ENCODE measurements around the gene PTCH2.

PTCH2 gene

GRCh38 chr1:44785501-44786137, 57.4 kb downstream of the PTCH2 start:
- peak; percentile 60 for FAIRE-seq

DNA sequence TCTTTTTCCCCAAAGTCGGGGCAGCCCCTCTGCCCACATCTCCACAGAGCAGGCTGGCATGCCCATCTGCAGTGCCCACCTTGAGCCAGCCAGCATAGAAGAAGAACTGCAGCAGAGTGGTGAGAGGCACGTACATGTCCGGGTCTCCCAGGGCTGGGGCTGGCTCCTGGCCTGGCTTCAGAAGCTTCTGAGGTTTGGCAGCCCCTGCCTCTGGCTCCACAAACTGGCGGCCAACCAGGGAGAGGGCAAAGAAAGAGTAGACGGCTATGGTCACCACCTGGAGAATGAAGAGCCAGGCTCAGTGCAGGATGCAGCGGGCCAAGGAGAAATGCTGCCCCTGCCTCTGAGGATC, 58.0 kb downstream of the PTCH2 start:
- TF ChIP-seq SPI1 (IDR thresholded peaks at IDR 0.05; ENCODE audit: low read depth, low read length), result no peak
- no peak for TF ChIP-seq POU2F2 (IDR thresholded peaks at IDR 0.05; ENCODE audit: low read depth, low read length)
- no peak for TF ChIP-seq POLR2AphosphoS5 (IDR thresholded peaks at IDR 0.05; ENCODE audit: low read depth, low read length)
- TF ChIP-seq PAX5 (IDR thresholded peaks at IDR 0.05; ENCODE audit: insufficient read depth, low read length, severe bottlenecking), result no peak
- TF ChIP-seq TAF1 (IDR thresholded peaks at IDR 0.05; ENCODE audit: low read depth, low read length), result no peak
- TF ChIP-seq POLR2A (IDR thresholded peaks at IDR 0.05; ENCODE audit: low read depth, low read length), result no peak
- DNase-seq (ENCODE audit: insufficient read length, low spot score) (no peak), FAIRE-seq (no peak)

More at GRCh38 chr1:44785501-44786137, 57.4 kb downstream of the PTCH2 start:
- no peak for DNase-seq (ENCODE audit: insufficient read length, low spot score)
- TF ChIP-seq POU2F2 (IDR thresholded peaks at IDR 0.05; ENCODE audit: low read depth, low read length) (no peak), SPI1 (IDR thresholded peaks at IDR 0.05; ENCODE audit: low read depth, low read length) (0 out of 2 replicates have a peak, but pooled peaks have one; percentile 3)

- DNase-seq (ENCODE audit: insufficient read length, low spot score) (no peak), FAIRE-seq (peak; percentile 80)
- no peak; the same call in 1 of the 2 replicates for TF ChIP-seq POLR2AphosphoS5 (IDR thresholded peaks at IDR 0.05; ENCODE audit: low read depth, low read length)
- TF ChIP-seq TAF1 (IDR thresholded peaks at IDR 0.05; ENCODE audit: low read depth, low read length), result 0 out of 2 replicates have a peak, but pooled peaks have one; percentile 21
These were observed 58.7 kb downstream of the PTCH2 start for GRCh38 chr1:44784094-44785028.

DNA sequence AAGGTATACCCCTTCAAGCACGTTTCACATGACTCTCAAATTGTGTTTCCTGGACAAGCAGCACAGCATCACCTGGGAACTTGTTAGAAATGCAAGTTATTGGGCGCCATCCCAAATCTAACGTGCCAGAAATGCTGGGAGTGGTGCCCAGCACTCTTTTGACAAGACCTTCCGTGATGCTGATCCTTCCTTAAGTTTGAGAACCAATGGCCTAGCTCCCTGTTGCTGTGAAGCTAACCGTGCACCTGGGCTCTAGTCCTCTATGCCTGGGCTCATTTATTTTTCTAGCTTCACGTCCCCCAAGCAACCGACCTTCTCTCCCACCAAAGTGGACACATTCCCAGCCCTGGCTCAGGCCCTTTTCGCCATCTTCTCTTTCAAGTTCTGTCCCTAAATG, 59.4 kb downstream of the PTCH2 start:
- FAIRE-seq (no peak), DNase-seq (ENCODE audit: insufficient read length, low spot score) (no peak)
- 0 out of 2 replicates have a peak, but pooled peaks have one; percentile 16 for TF ChIP-seq POLR2AphosphoS5 (IDR thresholded peaks at IDR 0.05; ENCODE audit: low read depth, low read length)
- TF ChIP-seq TAF1 (IDR thresholded peaks at IDR 0.05; ENCODE audit: low read depth, low read length), result no peak
- no peak for TF ChIP-seq POLR2A (IDR thresholded peaks at IDR 0.05; ENCODE audit: low read depth, low read length)
- no peak for TF ChIP-seq PAX5 (IDR thresholded peaks at IDR 0.05; ENCODE audit: insufficient read depth, low read length, severe bottlenecking)

DNA sequence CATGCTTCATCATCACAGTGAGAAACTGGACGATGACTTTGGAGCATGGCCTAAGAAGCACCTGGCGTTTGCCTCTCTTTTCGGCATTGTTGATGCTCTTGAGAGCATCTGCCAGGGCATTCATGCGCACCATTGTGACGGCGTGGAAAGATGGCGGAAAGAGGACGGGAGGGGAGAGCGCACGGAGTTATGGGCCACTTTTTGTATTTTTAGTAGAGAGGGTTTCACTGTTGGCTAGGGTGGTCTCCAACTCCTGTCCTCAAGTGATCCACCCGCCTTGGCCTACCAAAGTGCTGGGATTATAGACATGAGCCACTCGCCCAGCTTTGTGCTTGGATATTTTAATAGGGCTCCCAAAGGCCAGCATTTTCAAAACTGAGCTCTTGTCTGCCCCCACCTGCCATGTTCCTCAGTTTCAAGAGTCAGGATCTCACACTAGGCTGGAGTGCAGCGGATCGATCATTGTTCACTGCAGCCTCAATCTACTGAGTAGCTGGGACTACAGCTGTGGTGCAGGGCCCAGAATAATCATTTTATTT, 62.4 kb downstream of the PTCH2 start:
- DNase-seq (ENCODE audit: insufficient read length, low spot score), result no peak
- no peak for FAIRE-seq
- TF ChIP-seq POLR2AphosphoS5 (IDR thresholded peaks at IDR 0.05; ENCODE audit: low read depth, low read length), result peak; percentile 28; the same call in 1 of the 2 replicates
- TF ChIP-seq PAX5 (IDR thresholded peaks at IDR 0.05; ENCODE audit: insufficient read depth, low read length, severe bottlenecking), result no peak
- TF ChIP-seq POU2F2 (IDR thresholded peaks at IDR 0.05; ENCODE audit: low read depth, low read length), result no peak; the same call in 1 of the 2 replicates
- TF ChIP-seq POLR2A (IDR thresholded peaks at IDR 0.05; ENCODE audit: low read depth, low read length), result peak; percentile 65

DNA sequence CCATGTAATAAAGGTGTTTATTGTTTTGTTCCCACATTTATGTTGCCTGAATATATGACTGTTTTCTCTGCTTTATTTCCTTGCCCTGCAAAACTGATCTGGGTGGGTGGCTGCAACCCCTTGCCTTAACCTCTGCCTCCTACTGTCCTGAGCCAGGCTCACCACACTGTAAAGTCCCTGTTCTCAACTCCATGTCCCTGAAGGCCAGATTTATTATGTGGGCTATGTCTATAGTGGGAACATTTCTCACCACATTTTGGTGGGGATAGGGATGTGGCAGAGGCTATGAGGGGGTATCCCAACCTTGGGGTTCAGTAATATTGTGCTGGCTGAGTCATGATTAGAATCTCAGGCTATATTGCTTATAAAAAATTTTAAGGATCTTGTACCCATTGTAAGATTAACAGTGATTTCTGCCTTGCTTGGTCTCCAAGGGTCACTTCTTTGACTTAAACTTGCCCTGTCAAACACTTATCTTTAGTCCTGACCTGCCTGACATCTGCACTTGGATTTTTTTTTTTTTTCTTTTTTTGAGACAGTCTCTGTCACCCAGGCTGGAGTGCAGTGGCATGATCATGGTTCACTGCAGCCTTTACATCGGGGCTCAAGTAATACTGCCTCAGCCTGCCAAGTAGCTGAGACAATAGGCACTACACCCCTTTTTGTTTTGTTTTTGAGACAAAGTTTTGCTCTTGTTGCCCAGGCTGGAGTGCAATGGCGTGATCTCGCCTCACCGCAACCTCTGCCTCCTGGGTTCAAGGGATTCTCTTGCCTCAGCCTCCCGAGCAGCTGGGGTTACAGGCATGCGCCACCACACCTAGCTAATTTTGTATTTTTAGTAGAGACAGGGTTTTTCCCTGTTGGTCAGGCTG, 64.1 kb downstream of the PTCH2 start:
- FAIRE-seq (no peak), DNase-seq (ENCODE audit: insufficient read length, low spot score) (no peak)
- no peak for TF ChIP-seq POU2F2 (IDR thresholded peaks at IDR 0.05; ENCODE audit: low read depth, low read length)
- peak; percentile 48; the same call in 1 of the 2 replicates for TF ChIP-seq POLR2AphosphoS5 (IDR thresholded peaks at IDR 0.05; ENCODE audit: low read depth, low read length)

GRCh38 chr1:44777969-44778635, 65.0 kb downstream of the PTCH2 start:
- DNase-seq (ENCODE audit: insufficient read length, low spot score), result no peak
- FAIRE-seq, result no peak
- 0 out of 2 replicates have a peak, but pooled peaks have one; percentile 36 for TF ChIP-seq POLR2A (IDR thresholded peaks at IDR 0.05; ENCODE audit: low read depth, low read length)
- no peak for TF ChIP-seq TAF1 (IDR thresholded peaks at IDR 0.05; ENCODE audit: low read depth, low read length)
- no peak for TF ChIP-seq POU2F2 (IDR thresholded peaks at IDR 0.05; ENCODE audit: low read depth, low read length)
- 0 out of 2 replicates have a peak, but pooled peaks have one; percentile 15 for TF ChIP-seq POLR2AphosphoS5 (IDR thresholded peaks at IDR 0.05; ENCODE audit: low read depth, low read length)
- no peak for TF ChIP-seq PAX5 (IDR thresholded peaks at IDR 0.05; ENCODE audit: insufficient read depth, low read length, severe bottlenecking)

DNA sequence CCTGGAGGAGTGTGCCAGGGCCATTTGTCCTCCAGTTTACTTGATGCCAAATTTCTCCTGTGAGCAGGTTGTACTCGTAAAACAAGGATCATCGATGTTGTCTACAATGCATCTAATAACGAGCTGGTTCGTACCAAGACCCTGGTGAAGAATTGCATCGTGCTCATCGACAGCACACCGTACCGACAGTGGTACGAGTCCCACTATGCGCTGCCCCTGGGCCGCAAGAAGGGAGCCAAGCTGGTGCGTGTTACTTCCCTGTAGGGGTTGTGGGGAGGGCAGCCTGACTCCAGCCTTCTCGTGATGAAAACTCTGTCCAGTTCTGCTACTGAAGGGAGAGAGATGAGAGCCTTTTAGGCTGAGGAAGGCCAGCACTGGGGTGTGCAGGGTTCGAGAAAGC, 65.5 kb downstream of the PTCH2 start:
- TF ChIP-seq TAF1 (IDR thresholded peaks at IDR 0.05; ENCODE audit: low read depth, low read length) (no peak), POLR2A (IDR thresholded peaks at IDR 0.05; ENCODE audit: low read depth, low read length) (no peak; the same call in 1 of the 2 replicates), POU2F2 (IDR thresholded peaks at IDR 0.05; ENCODE audit: low read depth, low read length) (no peak), POLR2AphosphoS5 (IDR thresholded peaks at IDR 0.05; ENCODE audit: low read depth, low read length) (no peak), PAX5 (IDR thresholded peaks at IDR 0.05; ENCODE audit: insufficient read depth, low read length, severe bottlenecking) (no peak), SPI1 (IDR thresholded peaks at IDR 0.05; ENCODE audit: low read depth, low read length) (no peak)
- FAIRE-seq (no peak), DNase-seq (ENCODE audit: insufficient read length, low spot score) (no peak)

- TF ChIP-seq POLR2A (IDR thresholded peaks at IDR 0.05; ENCODE audit: low read depth, low read length) (0 out of 2 replicates have a peak, but pooled peaks have one; percentile 41), TAF1 (IDR thresholded peaks at IDR 0.05; ENCODE audit: low read depth, low read length) (no peak)
- DNase-seq (ENCODE audit: insufficient read length, low spot score) (no peak), FAIRE-seq (no peak)
These were observed 66.4 kb downstream of the PTCH2 start for GRCh38 chr1:44776730-44777068.

Data from GM12891 (cell line).